A549 treated with Mapracorat at 1 μM for 4 hours (cell line): ENCODE data around the gene HADH. TPM values are rescaled to one million over a fixed set of nuclear protein-coding genes. Genes with fewer than 3 reads are reported as not detected.

Experiments
- total RNA-seq: library from RNA; stranded (reverse); fragments of 200-300 nt; extraction: Qiagen RNA extraction; gene quantifications from 5 replicates; pipeline ENCODE4 v1.2.3, GENCODE V29; 2022

Gene HADH
- 19.8 to 25.6 TPM (median 24.4 TPM) in 5 replicates for total RNA-seq

DNA sequence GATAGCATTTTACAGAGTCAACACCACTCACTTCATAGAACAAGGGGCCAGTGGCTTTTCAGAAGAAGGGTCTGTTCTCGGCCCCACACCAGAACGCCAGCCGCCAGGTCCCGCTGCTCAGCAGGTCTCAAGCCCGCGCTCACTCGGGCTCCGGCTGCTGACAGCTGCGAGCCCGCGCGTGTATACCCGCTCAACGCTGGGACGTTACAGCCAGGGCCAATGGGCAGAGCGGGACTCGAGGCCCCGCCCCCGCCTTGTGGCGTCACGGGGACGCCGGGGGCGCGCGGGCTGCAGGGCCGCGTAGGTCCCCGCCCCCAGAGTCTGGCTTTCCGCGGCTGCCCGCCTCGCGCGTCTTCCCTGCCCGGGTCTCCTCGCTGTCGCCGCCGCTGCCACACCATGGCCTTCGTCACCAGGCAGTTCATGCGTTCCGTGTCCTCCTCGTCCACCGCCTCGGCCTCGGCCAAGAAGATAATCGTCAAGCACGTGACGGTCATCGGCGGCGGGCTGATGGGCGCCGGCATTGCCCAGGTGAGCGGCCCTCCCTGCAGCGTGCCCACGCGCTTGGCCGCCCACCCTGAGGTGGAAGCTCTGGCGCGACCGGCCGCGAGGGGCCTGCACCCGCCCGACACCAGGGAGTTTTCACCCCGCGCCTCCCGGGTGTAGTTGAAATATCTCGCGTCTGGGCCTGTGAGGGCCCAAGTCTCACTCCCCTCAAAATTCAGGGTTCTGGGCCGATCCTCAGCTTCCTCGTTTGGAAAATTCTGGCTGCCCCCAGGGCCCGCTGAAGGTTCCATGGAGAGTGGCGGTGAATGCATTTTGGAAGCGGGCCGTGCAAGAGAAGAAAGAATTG, at the start of gene HADH:
Gene HADH, plus strand, starts transcription at position 353 of the 850 bp plus-strand sequence. Its CDS starts 44 bp downstream, at position 397.

Other genes with a start within 250 kb of the HADH start
- 19.3 to 36.2 TPM (median 28.8 TPM) in 5 replicates for gene SGMS2, start 165.0 kb upstream of the HADH start, total RNA-seq
- 1.3 to 1.7 TPM (median 1.5 TPM) in 5 replicates for gene CYP2U1, start 58.3 kb upstream of the HADH start, total RNA-seq
- gene LEF1, start 179.0 kb downstream of the HADH start, total RNA-seq: not detected in 5 replicates